ENCODE results near the gene SHC4. TPM values are rescaled to one million over a fixed set of nuclear protein-coding genes. Genes with fewer than 3 reads are reported as not detected.

The SHC4 gene
- total and polyA plus RNA-seq, 9 of the 15 experiments (the other 6 are each of a cell fraction or from before 2014, with no cell fraction given): 0.43 to 1.2 (median 0.67) TPM

DNA sequence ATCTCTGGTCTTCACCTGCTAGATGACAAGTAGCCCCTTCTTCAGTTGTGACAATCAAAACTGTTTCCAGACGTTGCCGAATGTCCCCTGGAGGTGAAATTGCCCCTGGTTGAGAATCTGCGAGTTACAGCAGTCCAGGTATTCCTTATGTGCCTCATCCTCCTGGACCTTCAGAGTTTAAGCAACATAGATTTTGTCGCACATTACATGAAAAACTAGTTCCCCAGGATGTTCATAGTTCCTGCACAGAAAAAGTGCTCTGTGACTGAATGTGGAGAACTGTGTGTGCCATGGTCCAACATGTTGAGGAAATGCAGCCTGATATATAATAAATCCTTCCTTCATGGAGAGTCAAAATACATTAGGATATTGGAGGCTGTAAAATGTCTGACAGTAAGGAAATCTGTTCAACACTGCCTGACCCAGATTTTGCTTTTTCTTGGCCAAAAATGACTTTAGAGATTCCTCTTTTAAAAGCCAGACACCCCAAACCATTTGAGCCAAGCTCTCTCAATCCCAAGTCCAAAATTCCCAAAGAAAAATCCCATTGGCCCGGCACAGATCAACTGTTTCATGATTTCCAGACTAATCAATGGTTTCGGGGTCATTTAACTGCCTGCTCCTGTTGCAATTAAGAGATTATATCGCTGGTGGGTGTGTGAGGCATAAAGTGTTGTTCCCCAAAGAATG, 20.4 kb upstream of the SHC4 start:
- Histone ChIP-seq H3K27ac (ENCODE audit: extremely low read depth, low read depth, low read length) (no peak overlapping the region), H3K9ac (ENCODE audit: insufficient read depth in 1 of 2, low read depth in 2 of 2, low read length in 2 of 2) (no peak overlapping the region), H3K36me3 (ENCODE audit: control insufficient read depth, insufficient read depth, low read length) (no peaks in the 10 kb centered on the region), H3K9me1 (ENCODE audit: control insufficient read depth, insufficient read depth, low read length) (no peaks in the 10 kb centered on the region), H2AFZ (ENCODE audit: low read depth, low read length) (no peak overlapping the region), H3K79me2 (ENCODE audit: control insufficient read depth, insufficient read depth, low read length) (no peaks in the 10 kb centered on the region), H3K4me3 (no peak overlapping the region), H3K4me2 (ENCODE audit: insufficient read depth, low read length) (no peak overlapping the region), H4K20me1 (replicated peaks; ENCODE audit: control insufficient read depth, insufficient read depth, low read length) (no peaks in the 10 kb centered on the region), H3K4me1 (replicated peaks in 1 of 2; ENCODE audit: control insufficient read depth in 2 of 2, insufficient read depth in 2 of 2, low read length in 2 of 2) (no peaks in the 10 kb centered on the region; a peak in 1 of 5 replicates), H3K27me3 (ENCODE audit: control insufficient read depth in 2 of 2, insufficient read depth in 2 of 2, low read length in 2 of 2) (no peaks in the 10 kb centered on the region), H3K9me3 (replicated peaks; ENCODE audit: control insufficient read depth, insufficient read depth, low read depth, low read length) (no peaks in the 10 kb centered on the region)
- 10% methylated on average over 7 of the region's 7 CpGs for WGBS (ENCODE audit: insufficient coverage, low coverage, missing lambda C conversion rate)
- ATAC-seq (no peak), FAIRE-seq (no peak), DNase-seq (ENCODE audit: extremely low read depth in 1 of 4, low spot score in 3 of 4) (no peak)
- ChIA-PET CTCF (ENCODE audit: low intra/inter-chr PET ratio) (no interaction called here), POLR2A (interaction anchor here (0.8 to 1.1 kb wide), 2 partner anchors 8 to 10 kb away, joined by 3 read pairs; no protein-coding TSS in a partner anchor)
- intact Hi-C loops (cut with micrococcal nuclease): loop anchor here (5.0 kb wide), 1 partner anchor 163 kb away; no protein-coding TSS in a partner anchor
- in situ Hi-C loops (cut with MboI): no loop called here
- TF ChIP-seq CEBPB (tag; IDR thresholded peaks at IDR 0.05) (no peak), KDM1A (IDR thresholded peaks at IDR 0.05) (peak in 1 of 2 experiments; percentile 31; a peak in 1 of 4 replicates), SRSF7 (optimal IDR thresholded peaks at IDR 0.05; ENCODE audit: low read depth, low read length) (no peak)
- no TSS peak for BruUV-seq (replicated peaks)

DNA sequence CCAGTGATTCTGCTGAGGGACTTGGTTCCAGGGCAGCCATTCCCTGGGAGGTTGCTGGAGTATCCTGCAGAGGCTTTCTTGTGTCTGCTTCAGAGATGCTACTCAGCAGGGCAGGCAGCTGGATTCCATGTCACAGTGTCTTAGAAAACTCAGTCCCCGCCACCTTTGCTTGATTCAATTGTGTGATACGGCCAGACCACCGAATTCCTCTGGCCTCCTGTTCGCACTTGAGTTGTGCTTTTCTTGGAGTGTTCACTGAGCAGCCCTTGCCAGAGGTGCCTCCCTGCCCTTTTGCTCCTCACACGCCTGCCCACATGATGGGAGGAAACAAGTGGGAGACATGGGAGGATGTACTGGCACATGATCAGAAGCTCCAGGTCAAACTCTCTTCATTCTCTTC, 19.6 kb upstream of the SHC4 start:
- CTCF ChIA-PET (ENCODE audit: low intra/inter-chr PET ratio): no interaction called here

More for the DNA sequence above, 19.6 kb upstream of the SHC4 start:
- Histone ChIP-seq H3K27ac (ENCODE audit: extremely low read depth, low read depth, low read length) (no peak overlapping the region), H3K4me1 (replicated peaks in 1 of 2; ENCODE audit: control insufficient read depth in 2 of 2, insufficient read depth in 2 of 2, low read length in 2 of 2) (peaks cover 0 to 2% of the 10 kb centered on the region in 2 experiments; a peak in 1 of 5 replicates), H3K9me1 (ENCODE audit: control insufficient read depth, insufficient read depth, low read length) (no peaks in the 10 kb centered on the region), H3K9ac (ENCODE audit: insufficient read depth in 1 of 2, low read depth in 2 of 2, low read length in 2 of 2) (no peak overlapping the region), H3K27me3 (ENCODE audit: control insufficient read depth in 2 of 2, insufficient read depth in 2 of 2, low read length in 2 of 2) (no peaks in the 10 kb centered on the region), H3K4me2 (ENCODE audit: insufficient read depth, low read length) (no peak overlapping the region), H3K79me2 (ENCODE audit: control insufficient read depth, insufficient read depth, low read length) (no peaks in the 10 kb centered on the region), H3K36me3 (ENCODE audit: control insufficient read depth, insufficient read depth, low read length) (no peaks in the 10 kb centered on the region), H2AFZ (ENCODE audit: low read depth, low read length) (no peak overlapping the region), H3K9me3 (replicated peaks; ENCODE audit: control insufficient read depth, insufficient read depth, low read depth, low read length) (no peaks in the 10 kb centered on the region), H4K20me1 (replicated peaks; ENCODE audit: control insufficient read depth, insufficient read depth, low read length) (no peaks in the 10 kb centered on the region), H3K4me3 (no peak overlapping the region)
- TF ChIP-seq, protein P1, sequence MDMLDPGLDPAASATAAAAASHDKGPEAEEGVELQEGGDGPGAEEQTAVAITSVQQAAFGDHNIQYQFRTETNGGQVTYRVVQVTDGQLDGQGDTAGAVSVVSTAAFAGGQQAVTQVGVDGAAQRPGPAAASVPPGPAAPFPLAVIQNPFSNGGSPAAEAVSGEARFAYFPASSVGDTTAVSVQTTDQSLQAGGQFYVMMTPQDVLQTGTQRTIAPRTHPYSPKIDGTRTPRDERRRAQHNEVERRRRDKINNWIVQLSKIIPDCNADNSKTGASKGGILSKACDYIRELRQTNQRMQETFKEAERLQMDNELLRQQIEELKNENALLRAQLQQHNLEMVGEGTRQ (CRISPR knock-in tag; IDR thresholded peaks at IDR 0.05): no peak
- no peak for TF ChIP-seq ZNF707 (CRISPR knock-in tag; conservative IDR thresholded peaks at IDR 0.05)
- TF ChIP-seq ZNF165 (CRISPR knock-in tag; IDR thresholded peaks at IDR 0.05; ENCODE audit: borderline replicate concordance): no peak
- TF ChIP-seq, protein P2, sequence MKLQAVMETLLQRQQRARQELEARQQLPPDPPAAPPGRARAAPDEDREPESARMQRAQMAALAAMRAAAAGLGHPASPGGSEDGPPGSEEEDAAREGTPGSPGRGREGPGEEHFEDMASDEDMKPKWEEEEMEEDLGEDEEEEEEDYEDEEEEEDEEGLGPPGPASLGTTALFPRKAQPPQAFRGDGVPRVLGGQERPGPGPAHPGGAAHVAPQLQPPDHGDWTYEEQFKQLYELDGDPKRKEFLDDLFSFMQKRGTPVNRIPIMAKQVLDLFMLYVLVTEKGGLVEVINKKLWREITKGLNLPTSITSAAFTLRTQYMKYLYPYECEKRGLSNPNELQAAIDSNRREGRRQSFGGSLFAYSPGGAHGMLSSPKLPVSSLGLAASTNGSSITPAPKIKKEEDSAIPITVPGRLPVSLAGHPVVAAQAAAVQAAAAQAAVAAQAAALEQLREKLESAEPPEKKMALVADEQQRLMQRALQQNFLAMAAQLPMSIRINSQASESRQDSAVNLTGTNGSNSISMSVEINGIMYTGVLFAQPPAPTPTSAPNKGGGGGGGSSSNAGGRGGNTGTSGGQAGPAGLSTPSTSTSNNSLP (IDR thresholded peaks at IDR 0.05; ENCODE audit: borderline replicate concordance, low read depth, low read length): no peak
- TF ChIP-seq YBX1 (IDR thresholded peaks at IDR 0.05): no peak
- no peak for TF ChIP-seq ZNF23 (CRISPR knock-in tag; IDR thresholded peaks at IDR 0.05)
- no peak for TF ChIP-seq MAFK (IDR thresholded peaks at IDR 0.05; ENCODE audit: low read length)
- no peak for TF ChIP-seq RCOR1 (IDR thresholded peaks at IDR 0.05; ENCODE audit: borderline replicate concordance in 1 of 2, low read depth in 2 of 2, low read length in 2 of 2)
- TF ChIP-seq COPS2 (conservative IDR thresholded peaks at IDR 0.05): no peak
- TF ChIP-seq ZNF347 (CRISPR knock-in tag; IDR thresholded peaks at IDR 0.05; ENCODE audit: low read depth): no peak
- no TSS peak for BruUV-seq (replicated peaks)
- intact Hi-C loops (cut with micrococcal nuclease): loop anchor here (5.0 kb wide), 1 partner anchor 164 kb away; no protein-coding TSS in a partner anchor
- DNase-seq (ENCODE audit: extremely low read depth in 1 of 4, low spot score in 3 of 4) (no peak), ATAC-seq (no peak), FAIRE-seq (no peak)
- POLR2A ChIA-PET: no interaction called here
- WGBS (ENCODE audit: insufficient coverage, low coverage, missing lambda C conversion rate): 14% methylated on average over 5 of the region's 5 CpGs
- in situ Hi-C loops (cut with MboI): no loop called here

All from K562 (cell line).